GM04504 (cell line): ENCODE data around the gene CD79A.

Experiments used
- DNase-seq: peaks from one replicate; pipeline ENCODE4 v3.0.0-alpha.2; 2012; ENCODE audit warnings: low read depth

Gene CD79A

DNA sequence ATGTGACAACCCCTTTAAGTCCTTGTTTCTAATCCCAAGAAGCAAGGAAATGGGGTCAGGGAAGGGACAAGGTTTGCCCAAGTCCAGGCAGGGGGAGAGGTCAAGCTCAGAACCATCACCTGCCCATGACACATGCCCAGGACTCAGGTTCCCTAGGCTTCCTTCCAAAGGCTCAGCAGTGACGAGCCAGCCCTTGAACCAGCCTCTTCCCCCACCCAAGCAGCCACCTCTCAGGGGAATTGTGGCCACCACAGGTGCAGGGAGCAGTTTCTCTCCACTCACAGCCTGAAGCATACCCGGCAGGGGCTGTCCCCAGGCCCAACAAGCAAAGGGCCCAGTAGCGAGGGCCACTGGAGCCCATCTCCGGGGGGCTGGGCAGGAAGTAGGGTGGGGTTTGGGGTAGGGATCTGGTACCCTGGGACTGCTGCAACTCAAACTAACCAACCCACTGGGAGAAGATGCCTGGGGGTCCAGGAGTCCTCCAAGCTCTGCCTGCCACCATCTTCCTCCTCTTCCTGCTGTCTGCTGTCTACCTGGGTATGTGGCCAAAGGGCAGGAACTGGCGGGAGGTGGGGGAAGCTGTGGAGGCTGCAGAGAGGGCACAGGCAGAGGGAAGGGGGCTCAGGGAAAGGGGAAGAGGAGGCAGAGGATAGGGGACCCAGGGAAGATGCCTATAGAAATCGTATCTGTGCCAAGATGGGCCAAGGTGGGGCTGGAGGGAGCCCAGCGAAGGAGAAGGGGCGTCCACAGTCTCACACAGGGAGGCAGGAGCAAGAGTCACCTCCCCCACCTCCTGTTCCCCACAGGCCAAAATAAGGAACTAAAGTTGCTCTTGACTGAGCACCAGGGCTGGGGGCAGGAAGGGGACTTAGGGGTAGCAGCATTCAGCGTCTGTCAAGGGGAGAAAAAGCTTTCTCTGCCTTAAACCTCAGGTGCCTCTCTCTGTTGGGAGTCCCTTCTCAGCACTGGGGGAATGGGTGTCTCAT, at the start of gene CD79A:
CD79A (plus strand) TSS at position 433 of the 986 bp plus-strand sequence; CDS start at position 459, 26 bp downstream.
- DNase-seq, result no peak

DNA sequence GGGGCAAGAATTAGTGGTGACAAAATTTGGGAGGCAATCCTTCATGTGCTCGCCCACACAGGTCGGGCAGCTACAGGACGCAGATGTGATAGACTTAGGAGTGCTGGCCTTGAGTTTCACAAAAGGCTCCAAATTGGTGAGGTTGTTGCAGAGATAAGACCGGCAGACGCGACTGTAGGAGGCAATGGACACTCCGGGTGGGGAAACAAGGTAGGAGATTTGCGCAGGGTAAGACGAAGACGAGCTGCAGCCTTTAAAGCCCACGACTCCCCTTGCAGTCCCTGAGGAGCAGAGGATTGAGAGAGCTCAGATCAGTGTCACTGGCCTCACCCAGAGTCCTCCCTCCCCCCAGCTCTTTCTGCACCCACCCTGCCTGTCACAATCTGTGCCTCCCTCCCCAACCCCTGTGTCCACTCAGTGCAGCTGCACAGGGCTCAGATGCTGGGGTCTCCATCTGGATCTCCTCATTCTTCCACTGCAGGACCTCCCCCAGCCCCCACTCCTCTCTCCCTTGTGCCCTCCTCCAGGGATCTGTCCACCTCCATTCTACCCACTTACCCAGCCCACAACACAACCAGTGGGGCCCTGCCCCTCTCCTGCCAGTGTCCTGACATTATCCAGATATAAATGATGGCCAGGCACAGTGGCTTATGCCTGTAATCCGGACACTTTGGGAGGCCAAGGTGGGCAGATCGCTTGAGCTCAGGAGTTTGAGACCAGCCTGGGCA, 38.9 kb upstream of the CD79A start:
- DNase-seq, result no peak

DNA sequence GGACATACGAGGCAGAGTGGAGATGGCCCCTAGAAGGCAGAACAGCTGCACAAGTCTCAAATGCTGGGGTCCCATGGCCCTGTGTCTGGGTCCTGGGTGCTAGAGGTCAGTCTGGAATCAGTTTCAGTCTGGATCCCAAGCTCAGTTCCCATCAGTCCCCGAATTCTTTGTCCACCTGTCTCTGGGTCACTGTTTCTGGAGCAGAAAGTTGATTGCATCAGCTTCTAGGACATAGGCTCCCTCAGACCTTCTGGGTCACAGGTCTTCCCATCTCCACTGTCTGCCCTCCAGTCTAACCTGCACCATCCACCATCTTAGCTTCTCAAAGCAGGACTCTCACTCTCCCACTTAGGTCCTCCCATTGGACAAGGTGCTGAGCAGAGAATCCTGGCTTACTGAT, 37.9 kb upstream of the CD79A start:
- no peak for DNase-seq

DNA sequence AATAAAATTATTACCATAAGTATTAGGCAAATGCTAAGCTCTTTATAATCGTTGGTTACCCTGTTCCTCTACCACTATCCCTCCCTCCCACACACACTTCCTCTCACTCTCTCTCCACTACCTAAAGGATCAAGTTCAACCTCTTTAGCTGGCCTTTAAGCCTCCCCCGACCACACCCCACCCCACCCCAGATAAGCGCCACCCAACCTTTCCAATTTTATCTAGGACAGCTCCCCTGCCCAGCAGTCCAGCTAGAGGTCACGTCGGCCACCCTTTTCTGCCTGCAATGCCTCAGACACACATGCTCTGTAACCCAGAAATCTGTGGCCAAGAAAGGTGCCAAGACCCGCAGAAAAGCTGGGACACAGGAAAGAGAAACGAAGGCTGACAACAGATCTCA, 33.7 kb upstream of the CD79A start:
- no peak for DNase-seq

DNA sequence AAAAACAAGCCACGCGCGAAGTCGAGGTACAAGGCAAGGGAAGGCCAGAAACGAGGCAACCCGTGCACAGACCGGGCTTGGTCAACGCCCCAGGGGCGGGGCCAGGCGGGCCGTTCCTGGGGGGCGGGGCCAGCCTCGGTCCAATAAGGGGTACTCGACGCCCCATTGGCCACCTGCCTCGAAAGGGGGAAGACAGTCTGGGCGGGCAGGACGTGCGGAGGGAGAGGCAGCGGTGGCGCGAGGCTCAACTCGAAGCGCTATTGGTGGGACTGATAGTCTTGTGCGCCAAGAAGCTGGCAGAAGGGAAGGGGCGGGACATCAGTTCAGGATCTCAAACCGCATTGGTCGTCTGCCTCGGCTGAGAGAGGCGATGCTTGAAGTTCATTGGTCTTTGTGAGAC, 32.5 kb upstream of the CD79A start, which contains the start of gene LYPD4:
LYPD4 (minus strand) TSS at position 83 of the 400 bp plus-strand sequence. CDS start 5,398 bp downstream, outside the sequence.
- DNase-seq, result no peak

DNA sequence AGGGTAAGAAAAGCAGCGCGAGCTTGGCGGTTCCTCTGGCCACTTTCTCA, 32.3 kb upstream of the CD79A start, which contains the start of gene DMRTC2:
DMRTC2 (plus strand) TSS at position 42 of the 50 bp plus-strand sequence. CDS start 2,387 bp downstream, outside the sequence.
- no peak for DNase-seq

DNA sequence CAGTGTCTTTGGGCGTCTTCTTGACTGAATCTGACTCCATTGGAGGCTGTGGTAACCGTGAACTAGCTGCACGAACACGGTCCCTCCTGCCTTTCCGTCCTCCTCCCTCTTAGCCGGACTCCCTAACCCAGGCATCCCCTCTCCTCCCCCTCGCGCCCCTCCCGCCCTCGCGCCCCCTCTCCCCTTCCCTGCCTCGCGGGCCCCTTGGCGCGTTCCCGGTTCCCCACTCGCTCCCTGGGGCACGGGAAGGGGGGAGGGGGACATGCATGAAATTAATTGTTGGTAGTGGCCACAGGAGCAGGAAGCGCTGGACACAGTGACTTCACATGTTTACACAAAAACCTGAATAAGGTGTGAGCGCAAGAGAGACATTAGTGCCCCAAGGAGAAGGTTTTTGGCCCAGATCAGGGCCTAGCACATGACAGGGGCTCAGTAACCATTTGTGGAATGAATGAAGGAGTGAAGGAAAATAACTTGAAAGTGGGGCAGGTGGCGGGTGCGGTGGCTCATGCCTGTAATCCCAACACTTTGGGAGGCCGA, 32.0 kb upstream of the CD79A start:
- no peak for DNase-seq

DNA sequence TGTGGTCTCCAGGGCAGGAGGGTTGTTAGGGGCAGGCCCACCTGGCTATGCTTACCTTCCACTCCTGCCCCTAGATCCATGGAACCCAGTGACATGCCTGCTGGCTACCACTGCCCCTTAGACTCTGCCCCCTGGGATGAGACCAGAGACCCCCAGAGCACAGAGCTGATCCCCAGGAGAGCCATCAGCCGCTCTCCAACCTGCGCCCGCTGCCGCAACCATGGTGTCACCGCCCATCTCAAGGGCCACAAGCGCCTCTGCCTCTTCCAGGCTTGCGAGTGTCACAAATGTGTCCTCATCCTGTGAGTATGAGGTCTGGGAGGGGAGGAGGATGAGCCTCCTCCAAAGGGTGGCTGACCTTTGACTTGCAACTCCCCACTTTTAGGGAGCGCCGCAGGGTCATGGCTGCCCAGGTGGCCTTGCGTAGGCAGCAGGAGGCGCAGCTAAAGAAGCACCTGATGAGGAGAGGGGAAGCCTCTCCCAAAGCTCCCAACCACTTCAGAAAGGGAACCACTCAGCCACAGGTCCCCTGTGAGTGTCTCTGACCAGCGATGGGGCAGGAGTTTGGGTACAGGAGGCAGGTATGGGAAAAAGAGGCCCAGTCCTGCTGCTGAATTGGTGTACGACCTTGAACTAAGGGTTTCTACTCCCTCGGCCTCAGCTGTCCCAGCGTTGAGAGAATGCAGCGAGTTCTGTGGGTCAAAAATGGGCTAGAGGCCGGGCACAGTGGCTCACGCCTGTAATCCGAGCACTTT, 29.6 kb upstream of the CD79A start:
- no peak for DNase-seq

DNA sequence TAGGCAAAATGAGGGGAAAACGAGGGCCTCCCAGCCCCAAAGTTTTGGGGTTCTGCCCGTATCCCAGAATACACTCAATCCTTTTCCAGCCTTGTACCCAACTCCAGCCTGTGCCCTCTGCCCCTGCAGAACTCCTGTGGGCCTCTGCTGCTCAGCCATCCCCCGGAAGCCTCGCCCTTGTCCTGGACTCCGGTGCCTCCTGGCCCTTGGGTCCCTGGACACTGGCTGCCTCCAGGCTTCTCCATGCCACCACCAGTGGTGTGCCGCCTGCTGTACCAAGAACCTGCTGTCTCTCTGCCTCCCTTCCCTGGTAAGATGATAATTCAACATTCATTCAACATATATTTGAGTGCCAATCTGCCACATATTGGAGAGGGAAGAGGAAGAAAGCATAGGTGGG, 28.4 kb upstream of the CD79A start:
- DNase-seq, result no peak

DNA sequence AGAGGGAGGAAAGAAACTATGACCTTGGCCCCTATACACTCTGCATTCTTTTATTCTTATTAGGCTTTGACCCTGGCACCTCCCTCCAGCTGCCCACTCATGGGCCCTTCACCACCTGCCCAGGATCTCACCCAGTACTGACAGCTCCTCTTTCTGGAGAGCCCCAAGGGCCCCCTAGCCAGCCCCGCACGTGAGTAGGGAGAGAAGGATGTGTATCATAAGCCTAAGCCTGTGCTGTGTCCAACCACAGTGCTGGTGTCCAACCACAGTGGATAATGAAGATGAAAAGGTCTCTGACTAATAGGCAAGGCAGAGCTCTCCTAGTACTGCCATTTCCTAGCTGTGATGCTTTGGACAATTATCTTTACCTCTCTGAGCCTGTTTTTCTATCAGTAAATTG, 28.0 kb upstream of the CD79A start:
- no peak for DNase-seq

DNA sequence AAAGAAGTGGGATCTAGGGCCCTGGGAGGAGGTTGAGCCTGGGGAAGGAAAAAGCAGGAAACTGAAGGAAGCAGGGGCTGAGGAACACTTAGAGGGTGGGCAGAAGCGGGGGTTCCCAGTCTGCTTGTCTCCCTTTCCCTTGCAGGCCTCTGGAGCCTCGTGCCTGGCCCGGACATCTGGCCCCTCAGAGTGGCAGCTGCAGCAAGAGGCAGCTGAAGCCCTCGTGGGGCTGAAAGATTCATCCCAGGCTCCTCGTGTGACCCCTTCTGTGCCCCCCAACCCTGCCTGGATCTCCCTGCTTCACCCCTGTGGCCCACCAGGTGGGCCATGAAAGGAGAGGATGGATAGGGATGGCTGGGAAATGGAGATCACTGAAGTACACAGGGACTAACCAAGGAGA, 26.7 kb upstream of the CD79A start:
- no peak for DNase-seq

DNA sequence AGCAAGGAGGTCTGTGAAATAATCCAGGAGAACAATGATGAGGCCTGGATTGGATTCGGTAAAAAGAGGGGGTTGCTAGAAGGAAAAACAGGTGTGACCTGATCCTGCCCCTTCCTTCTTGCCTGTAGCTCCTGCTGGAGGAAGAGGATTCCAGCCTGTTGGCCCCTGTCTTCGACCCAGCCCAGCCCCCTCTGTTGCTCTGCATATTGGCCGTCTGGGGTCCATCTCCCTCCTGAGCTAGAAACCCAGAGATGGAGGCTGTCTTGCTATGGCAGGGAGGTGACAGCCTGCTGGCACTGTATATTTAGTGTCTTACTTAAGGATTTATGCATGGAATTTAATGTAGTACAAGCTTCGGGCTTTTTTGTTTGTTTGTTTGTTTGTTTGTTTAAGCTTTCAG, 25.6 kb upstream of the CD79A start:
- DNase-seq, result no peak

DNA sequence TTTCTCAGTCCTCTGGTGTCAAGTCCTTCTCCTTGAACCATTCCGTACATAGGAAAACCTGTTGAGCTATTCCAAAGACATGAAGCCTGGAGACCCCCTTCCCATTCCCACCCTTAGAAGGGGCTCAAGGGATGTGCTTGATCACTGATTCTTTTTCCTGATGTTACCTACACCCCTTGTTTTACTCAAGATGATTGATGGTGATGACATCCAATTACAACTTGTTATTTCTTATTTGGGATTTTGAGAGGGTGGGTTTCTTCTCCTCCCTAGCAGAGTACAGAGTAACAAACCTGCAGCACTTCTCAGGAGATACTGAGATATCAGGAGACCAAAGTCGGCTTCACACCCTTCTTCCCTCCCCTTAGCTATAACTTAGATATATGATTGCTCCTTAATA, 23.7 kb upstream of the CD79A start:
- DNase-seq, result no peak

DNA sequence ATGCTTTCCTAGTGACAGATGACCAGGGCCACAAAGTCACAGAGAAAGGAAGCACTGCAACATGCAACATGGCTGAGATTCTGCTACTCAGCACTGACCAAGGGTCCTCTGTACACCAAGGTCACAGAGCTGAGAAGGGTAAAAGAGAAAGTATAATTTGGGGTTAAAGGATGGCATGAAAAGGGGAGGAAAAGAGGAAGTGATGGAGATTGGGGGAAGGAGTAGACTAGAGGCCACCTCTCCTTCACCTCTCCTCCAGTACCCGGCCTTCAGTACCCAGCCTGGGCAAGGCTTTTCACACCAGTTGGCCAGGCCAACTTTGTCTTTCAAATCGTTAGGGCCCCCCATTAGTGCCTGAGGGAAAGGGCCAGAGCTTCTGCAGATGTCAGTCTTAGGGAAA, 23.3 kb upstream of the CD79A start:
- DNase-seq, result no peak

DNA sequence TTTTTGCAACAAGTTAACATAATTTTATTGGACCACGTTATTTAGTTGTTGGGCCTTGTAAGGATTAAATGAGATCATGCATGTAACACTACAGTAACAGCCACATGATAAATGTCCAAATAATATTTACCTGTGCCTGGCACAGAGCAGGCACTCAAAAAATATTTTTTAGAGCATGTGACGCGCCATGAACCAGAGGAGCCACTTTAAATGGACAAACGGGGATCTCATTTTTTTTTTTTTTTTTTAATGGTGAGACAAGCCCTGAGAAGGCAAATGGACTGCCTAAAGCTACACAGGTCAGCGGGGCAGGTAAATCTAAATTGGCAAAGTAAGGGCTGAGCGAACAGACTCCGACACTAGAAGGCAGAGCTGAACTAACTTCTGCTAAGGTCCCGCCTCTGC, 17.9 kb upstream of the CD79A start:
- no peak for DNase-seq

DNA sequence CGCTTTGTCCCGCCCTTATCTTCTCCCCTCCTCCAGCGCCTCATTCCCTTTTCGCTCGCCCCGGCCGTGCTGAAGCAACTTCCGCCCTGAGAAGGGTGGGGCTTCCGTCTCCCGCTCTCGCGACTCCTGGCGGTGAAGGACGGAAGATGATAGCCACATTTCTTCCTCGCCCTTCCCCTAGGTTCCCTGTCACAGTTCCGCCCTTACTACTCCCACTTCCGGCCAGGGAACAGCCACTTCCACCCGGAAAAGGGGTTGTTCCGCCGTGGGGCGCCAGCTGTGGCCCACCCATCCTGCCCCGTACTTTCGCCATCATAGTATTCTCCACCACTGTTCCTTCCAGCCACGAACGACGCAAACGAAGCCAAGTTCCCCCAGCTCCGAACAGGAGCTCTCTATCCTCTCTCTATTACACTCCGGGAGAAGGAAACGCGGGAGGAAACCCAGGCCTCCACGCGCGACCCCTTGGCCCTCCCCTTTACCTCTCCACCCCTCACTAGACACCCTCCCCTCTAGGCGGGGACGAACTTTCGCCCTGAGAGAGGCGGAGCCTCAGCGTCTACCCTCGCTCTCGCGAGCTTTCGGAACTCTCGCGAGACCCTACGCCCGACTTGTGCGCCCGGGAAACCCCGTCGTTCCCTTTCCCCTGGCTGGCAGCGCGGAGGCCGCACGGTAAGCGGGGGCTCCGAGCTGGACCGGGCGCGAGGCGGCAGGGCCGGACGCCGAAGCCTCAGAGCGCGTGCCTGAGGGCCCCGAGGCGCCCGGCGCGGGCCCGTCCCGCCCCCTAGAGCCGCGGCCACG, 17.3 kb upstream of the CD79A start, which contains the start of gene RPS19:
RPS19 (plus strand) TSS at position 638 of the 801 bp plus-strand sequence. CDS start 520 bp downstream, outside the sequence.
- DNase-seq, result peak; percentile 97

DNA sequence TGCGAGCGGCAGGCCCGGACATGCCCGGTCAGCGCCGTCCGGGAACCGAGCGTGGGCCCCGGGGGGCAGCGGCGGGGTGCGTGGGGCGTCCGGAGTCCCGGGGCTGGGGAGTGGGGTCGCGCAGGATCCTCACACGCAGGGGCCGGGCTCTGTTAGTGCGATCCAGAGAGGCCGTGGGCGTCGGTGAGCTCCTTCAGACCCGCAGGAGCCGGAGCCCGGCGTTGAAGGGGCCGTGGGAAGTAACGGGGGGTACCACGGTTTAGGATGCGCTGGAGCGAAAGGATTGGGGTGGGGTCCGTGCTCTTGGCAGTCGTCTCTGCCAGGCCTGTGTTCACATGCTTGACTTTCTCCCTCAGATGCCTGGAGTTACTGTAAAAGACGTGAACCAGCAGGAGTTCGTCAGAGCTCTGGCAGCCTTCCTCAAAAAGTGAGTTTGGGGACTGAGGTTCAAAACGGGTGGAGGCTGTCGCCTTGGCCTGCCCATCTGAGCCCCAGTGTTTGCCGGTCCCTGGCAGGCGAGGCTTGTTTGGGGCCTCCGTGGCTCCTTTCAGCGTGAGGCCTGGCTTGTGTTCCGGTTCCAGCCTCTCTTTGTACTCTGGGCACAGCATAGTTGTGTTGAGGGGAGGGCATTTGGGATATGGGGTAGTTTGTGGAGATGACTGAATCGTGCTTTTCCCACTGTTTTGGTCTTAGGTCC, 16.5 kb upstream of the CD79A start:
- DNase-seq, result no peak

DNA sequence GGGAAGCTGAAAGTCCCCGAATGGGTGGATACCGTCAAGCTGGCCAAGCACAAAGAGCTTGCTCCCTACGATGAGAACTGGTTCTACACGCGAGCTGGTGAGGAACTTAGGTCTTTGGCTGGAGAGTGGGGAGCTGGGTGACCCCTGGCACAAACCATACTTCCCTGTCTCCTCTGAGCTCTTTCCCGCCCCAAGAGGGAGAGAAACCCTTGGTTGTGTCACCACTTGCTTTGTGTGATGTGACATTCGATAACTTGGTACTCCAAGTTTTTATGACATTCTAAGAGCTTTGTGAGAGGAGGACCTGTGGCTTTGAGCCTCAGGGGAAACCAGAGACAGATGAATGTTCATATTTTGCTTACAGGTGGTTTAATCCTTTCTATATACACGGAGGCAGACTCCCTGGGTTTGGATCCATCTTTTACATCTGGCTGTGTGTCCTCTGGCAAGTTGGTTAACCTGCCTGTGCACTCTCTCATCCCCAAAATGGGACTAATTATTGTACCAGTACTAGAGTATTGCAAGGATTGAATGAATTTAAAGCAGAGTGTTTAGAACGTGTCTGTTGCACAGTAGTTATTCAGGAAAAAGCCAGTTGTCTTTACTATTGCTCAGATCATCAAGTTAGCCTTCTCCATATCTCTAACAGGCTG, 15.8 kb upstream of the CD79A start:
- no peak for DNase-seq

DNA sequence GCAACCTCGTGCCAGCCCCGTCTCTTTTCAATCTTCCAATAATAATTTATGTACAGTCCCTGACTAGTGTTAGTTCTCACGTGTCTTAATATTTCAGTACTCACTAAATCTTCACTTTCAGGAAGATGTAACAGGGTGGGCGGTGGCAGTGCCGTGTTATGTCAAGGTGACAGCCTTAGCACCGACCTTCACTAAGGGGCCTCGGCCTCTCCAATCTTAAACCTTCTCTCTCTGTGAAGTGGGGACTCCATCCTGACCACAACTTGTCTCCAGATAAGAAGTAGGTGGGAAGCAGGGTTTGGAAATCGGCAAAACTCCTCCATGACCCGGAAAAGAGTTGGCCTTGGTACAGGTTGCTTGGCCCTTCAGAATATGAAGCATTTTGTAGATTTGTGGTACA, 15.2 kb upstream of the CD79A start:
- no peak for DNase-seq

DNA sequence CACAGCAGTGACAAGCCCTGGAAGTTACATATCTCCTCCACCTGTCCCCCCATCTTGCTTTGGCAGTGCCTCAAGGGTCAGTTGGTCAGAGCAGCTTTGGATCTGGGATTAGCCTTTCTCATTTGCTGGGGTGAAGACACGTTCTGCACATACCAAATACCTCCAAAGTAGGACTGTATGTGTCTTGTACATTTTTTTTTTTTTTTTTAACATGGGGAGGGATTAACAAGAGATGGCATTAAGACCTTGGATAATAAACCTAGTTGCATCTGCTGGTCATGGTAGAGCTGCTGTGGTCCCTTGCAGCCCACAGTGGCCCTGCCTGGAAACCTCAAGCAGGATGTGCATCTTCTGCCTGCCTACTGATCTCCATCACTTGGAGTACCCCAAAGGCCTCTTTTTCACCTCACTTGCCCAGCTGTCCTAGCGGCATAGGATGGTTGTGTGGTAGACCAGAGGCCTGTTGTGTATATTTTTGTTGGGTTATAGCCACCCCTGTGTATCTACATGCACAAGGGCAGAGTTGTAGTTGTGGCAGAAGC, 14.6 kb upstream of the CD79A start:
- DNase-seq, result no peak
